HUES48 (cell line): ENCODE measurements around the gene SKI.
A peak's percentile ranks its signal among the peaks of the same experiment; 100 is the strongest.

Experiments used
- H3K27ac ChIP-seq: one replicate; pipeline ENCODE4 v1.7.0; 2013; ENCODE audit warnings: low read depth, low read length, inconsistent platforms
- H3K27me3 ChIP-seq: 2 replicates; pipeline ENCODE4 v1.6.1; 2013; ENCODE audit warnings: mild to moderate bottlenecking, low read length; ENCODE audit not compliant: control insufficient read depth, insufficient read depth
- H3K36me3 ChIP-seq: 2 replicates; pipeline ENCODE4 v1.6.1; 2013; ENCODE audit warnings: low read length; ENCODE audit not compliant: control insufficient read depth, insufficient read depth
- H3K4me1 ChIP-seq: 2 replicates; pipeline ENCODE4 v1.6.1; 2013; ENCODE audit warnings: mild to moderate bottlenecking, low read length; ENCODE audit not compliant: control insufficient read depth, insufficient read depth
- H3K4me3 ChIP-seq: 2 replicates; pipeline ENCODE4 v1.5.1; 2013; ENCODE audit warnings: mild to moderate bottlenecking, low read depth, low read length
- H3K9ac ChIP-seq: 2 replicates; pipeline ENCODE4 v1.6.1; 2013; ENCODE audit warnings: mild to moderate bottlenecking, low read depth, low read length, moderate library complexity
- H3K9me3 ChIP-seq: 2 replicates; pipeline ENCODE4 v1.6.1; 2013; ENCODE audit warnings: low read length; ENCODE audit not compliant: control insufficient read depth, insufficient read depth

SKI gene

GRCh38 chr1:2212274-2212531 lies 15.9 kb upstream of the SKI start:
- Histone ChIP-seq H3K4me1 (peaks cover 15% of the 10 kb centered on the region), H3K36me3 (no peaks in the 10 kb centered on the region), H3K27ac (peak overlapping the region; percentile 96), H3K9me3 (no peaks in the 10 kb centered on the region), H3K4me3 (no peak overlapping the region; the same call in 1 of the 2 replicates), H3K27me3 (no peaks in the 10 kb centered on the region), H3K9ac (peak overlapping the region; percentile 52)

DNA sequence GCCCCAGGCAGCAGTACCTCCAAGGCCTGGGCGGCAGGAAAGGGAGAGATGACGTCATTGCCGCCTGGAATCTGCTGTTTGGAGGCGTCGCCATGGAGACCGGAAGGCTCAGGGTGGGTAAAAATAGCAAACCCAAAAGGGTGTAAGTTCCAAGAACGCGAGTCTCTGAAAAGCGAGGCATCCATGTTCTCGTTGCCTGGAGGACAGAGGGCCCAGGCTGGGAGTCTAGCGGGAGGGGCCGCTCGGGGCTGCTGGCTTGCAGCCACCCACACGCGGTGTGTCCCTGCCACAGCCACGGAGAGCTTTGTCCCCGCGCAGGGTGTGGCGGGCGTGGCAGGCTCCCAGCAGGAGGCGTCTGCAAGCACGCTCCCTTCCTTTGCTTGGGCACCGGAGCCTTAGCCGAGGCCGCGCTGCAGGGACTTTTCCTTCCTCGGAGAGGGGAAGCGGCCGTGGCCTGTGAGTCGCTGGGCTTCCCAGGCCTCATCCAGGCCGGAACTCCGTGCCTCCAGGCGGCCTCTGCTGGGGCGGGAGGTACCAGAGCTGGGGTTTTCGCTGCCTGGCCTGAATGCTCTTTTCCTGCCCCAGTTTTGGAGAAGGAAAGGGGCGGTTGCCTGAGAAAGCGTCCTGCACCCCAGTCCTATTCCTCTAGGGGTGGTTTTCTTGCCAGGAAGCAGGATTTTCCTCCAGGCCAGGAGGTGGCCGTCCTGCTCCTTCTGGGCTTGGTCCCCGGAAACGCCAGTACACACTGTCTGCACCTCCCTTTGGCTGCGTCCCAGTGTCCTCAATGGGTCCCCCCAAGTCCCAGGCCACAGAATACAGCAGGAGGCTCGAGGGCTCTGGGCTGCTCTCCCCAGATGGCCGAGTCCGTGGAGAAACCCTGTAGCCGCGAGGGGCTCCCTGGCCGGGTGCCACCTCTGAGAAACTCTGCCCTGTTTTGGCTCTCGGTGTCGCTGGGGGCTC lies 15.3 kb upstream of the SKI start:
- peak overlapping the region; percentile 48 for H3K4me3 ChIP-seq

DNA sequence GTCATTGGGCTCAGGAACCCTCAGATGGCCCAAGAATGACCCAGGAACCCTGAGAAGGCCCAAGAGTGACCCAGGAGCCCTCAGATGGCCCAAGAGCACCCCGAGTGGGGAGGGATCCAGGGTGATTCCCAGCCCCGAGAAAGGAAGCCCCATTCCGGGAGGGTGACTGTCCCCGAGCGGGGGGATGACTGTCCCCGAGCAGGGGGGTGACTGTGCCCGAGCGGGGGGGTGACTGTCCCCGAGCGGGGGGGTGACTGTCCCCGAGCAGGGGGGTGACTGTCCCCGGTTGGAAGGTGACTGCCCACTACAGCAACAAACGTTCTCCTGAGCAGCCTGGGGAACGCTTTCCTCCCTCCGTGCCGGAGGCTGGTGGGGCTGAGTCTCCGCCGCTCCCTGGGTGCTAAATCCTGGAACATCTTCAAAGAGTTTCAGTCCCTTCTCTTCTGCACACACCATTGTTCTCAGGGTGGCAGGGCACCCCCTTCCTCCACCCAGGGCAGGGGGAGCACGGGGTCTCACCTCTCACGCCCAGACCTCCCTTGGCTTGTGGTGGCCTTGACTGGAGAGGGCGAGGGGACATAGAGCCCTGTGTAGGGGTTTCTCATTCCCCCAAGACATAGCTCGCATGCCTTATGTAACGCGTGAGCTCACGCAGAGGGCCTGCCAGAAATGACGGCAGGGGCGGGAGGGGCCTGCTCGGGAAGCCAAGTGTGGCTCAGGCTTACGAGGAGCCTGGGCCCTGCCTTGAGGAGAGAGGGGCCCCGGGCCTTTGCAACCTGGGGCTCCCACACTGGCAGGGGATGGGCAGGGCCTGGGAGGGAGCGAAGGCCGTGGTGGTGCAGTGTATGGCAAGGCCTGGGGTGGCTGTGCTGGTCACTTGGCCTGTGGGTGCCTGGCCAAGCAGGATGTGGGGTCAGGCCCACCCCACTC lies 14.3 kb upstream of the SKI start:
- H3K4me3 ChIP-seq: no peak overlapping the region
- no peaks in the 10 kb centered on the region for H3K36me3 ChIP-seq
- H3K27me3 ChIP-seq: no peaks in the 10 kb centered on the region
- H3K9me3 ChIP-seq: no peaks in the 10 kb centered on the region
- peak overlapping the region; percentile 96 for H3K27ac ChIP-seq
- peaks cover 15% of the 10 kb centered on the region for H3K4me1 ChIP-seq
- no peak overlapping the region for H3K9ac ChIP-seq

More for the DNA sequence above, 15.3 kb upstream of the SKI start:
- no peaks in the 10 kb centered on the region for H3K27me3 ChIP-seq
- H3K9ac ChIP-seq: peak overlapping the region; percentile 77
- peak overlapping the region; percentile 96 for H3K27ac ChIP-seq
- no peaks in the 10 kb centered on the region for H3K36me3 ChIP-seq
- H3K4me1 ChIP-seq: peaks cover 15% of the 10 kb centered on the region
- no peaks in the 10 kb centered on the region for H3K9me3 ChIP-seq

- Histone ChIP-seq H3K27ac (no peak overlapping the region), H3K27me3 (no peaks in the 10 kb centered on the region), H3K36me3 (no peaks in the 10 kb centered on the region), H3K4me3 (no peak overlapping the region), H3K4me1 (peaks cover 15% of the 10 kb centered on the region), H3K9me3 (no peaks in the 10 kb centered on the region), H3K9ac (no peak overlapping the region)
Observed at GRCh38 chr1:2214541-2215241, 13.4 kb upstream of the SKI start.

GRCh38 chr1:2215329-2215728 lies 12.8 kb upstream of the SKI start:
- no peaks in the 10 kb centered on the region for H3K9me3 ChIP-seq
- H3K4me1 ChIP-seq: peaks cover 15% of the 10 kb centered on the region
- H3K27me3 ChIP-seq: no peaks in the 10 kb centered on the region
- H3K9ac ChIP-seq: no peak overlapping the region
- H3K27ac ChIP-seq: no peak overlapping the region
- H3K36me3 ChIP-seq: no peaks in the 10 kb centered on the region
- no peak overlapping the region for H3K4me3 ChIP-seq

GRCh38 chr1:2215909-2216766 lies 12.0 kb upstream of the SKI start:
- H3K27me3 ChIP-seq: no peaks in the 10 kb centered on the region
- no peaks in the 10 kb centered on the region for H3K36me3 ChIP-seq
- H3K4me3 ChIP-seq: no peak overlapping the region
- H3K9me3 ChIP-seq: no peaks in the 10 kb centered on the region
- H3K27ac ChIP-seq: no peak overlapping the region
- no peak overlapping the region for H3K9ac ChIP-seq
- peaks cover 15% of the 10 kb centered on the region for H3K4me1 ChIP-seq

DNA sequence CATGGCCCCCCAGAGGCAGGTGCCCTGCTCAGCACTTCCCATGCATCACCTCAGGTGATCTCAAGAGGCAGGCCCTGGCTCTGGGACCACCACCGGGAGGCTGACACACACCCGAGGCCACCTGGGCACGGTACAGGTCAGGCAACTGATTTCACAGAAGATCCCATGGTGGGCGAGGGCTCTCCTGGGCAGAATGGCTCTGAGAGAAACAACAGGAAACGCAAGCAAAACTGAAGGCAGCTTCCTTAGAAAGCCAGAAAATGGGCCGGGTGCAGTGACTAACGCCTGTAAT lies 11.4 kb upstream of the SKI start:
- Histone ChIP-seq H3K27me3 (no peaks in the 10 kb centered on the region), H3K36me3 (no peaks in the 10 kb centered on the region), H3K4me1 (peaks cover 15% of the 10 kb centered on the region), H3K27ac (no peak overlapping the region), H3K4me3 (no peak overlapping the region), H3K9ac (no peak overlapping the region), H3K9me3 (no peaks in the 10 kb centered on the region)

DNA sequence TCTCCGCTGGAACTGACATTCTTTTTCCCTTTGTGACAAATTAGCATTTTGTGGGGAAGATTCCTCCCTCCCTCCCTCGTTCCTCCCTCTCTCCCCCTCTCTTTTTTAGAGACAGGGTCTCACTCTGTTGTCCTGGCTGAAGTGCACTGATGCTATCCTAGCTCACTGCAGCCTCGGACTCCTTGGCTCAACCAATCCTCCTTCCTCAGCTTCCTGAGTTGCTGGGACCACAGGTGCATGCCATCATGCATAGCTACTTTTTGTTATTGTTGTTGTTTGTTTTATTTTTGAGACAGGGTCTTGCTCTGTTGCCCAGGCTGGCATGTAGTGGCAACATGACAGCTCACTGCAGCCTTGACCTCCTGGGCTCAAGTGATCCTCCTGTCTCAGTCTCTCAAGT lies 6.8 kb upstream of the SKI start:
- Histone ChIP-seq H3K9me3 (no peaks in the 10 kb centered on the region), H3K27ac (no peak overlapping the region), H3K4me3 (no peak overlapping the region), H3K4me1 (no peaks in the 10 kb centered on the region; the same call in 1 of the 2 replicates), H3K36me3 (no peaks in the 10 kb centered on the region), H3K9ac (no peak overlapping the region), H3K27me3 (no peaks in the 10 kb centered on the region)

GRCh38 chr1:2224170-2224584 lies 3.9 kb upstream of the SKI start:
- Histone ChIP-seq H3K36me3 (no peaks in the 10 kb centered on the region), H3K9ac (no peak overlapping the region), H3K27me3 (no peaks in the 10 kb centered on the region), H3K9me3 (no peaks in the 10 kb centered on the region), H3K4me3 (no peak overlapping the region), H3K4me1 (peaks cover 3% of the 10 kb centered on the region; the same call in 1 of the 2 replicates), H3K27ac (no peak overlapping the region)
